Activated T-cell treated with anti-CD3 and anti-CD28 coated beads, Interleukin-2, amount 50 U/mL, for 24 hours (primary cell): ENCODE data around the gene DNAH8.

Experiments used
- DNase-seq: peaks from one replicate; pipeline ENCODE4 v3.0.0-alpha.2; 2020
- H3K27ac Mint-ChIP-seq: 2 replicates; pipeline ENCODE4 v1.8.0; 2020; ENCODE audit warnings: mild to moderate bottlenecking, mixed read lengths
- H3K27me3 Mint-ChIP-seq: 2 replicates; pipeline ENCODE4 v1.8.0; 2020; ENCODE audit warnings: mixed read lengths
- H3K36me3 Mint-ChIP-seq: 2 replicates; pipeline ENCODE4 v1.8.0; 2020; ENCODE audit warnings: low read depth, mixed read lengths
- H3K4me1 Mint-ChIP-seq: 2 replicates; pipeline ENCODE4 v1.8.0; 2020; ENCODE audit warnings: low read depth, mixed read lengths
- H3K4me3 Mint-ChIP-seq: 2 replicates; pipeline ENCODE4 v1.8.0; 2020; ENCODE audit warnings: mild to moderate bottlenecking, moderate library complexity, mixed read lengths
- H3K9me3 Mint-ChIP-seq: 2 replicates; pipeline ENCODE4 v1.8.0; 2020; ENCODE audit warnings: mixed read lengths

Gene DNAH8

GRCh38 chr6:39073471-39074355 is 358.6 kb downstream of the DNAH8 start:
- Mint-ChIP-seq H3K27me3 (no peaks in the 10 kb centered on the region), H3K9me3 (no peaks in the 10 kb centered on the region), H3K4me3 (no peak overlapping the region), H3K27ac (no peak overlapping the region), H3K36me3 (no peaks in the 10 kb centered on the region), H3K4me1 (no peaks in the 10 kb centered on the region)
- DNase-seq = peak; percentile 24

- Mint-ChIP-seq H3K4me1 (no peaks in the 10 kb centered on the region), H3K27ac (no peak overlapping the region), H3K9me3 (no peaks in the 10 kb centered on the region), H3K27me3 (no peaks in the 10 kb centered on the region), H3K36me3 (no peaks in the 10 kb centered on the region), H3K4me3 (no peak overlapping the region)
- DNase-seq = no peak
These were observed 359.4 kb downstream of the DNAH8 start for GRCh38 chr6:39074486-39074885.

- no peak overlapping the region for H3K4me3 Mint-ChIP-seq
- H3K27me3 Mint-ChIP-seq = no peaks in the 10 kb centered on the region
- H3K4me1 Mint-ChIP-seq = no peaks in the 10 kb centered on the region
- DNase-seq = no peak
- no peaks in the 10 kb centered on the region for H3K36me3 Mint-ChIP-seq
- no peaks in the 10 kb centered on the region for H3K9me3 Mint-ChIP-seq
- H3K27ac Mint-ChIP-seq = no peak overlapping the region
These were observed 360.0 kb downstream of the DNAH8 start for GRCh38 chr6:39075010-39075686.

- H3K36me3 Mint-ChIP-seq = no peaks in the 10 kb centered on the region
- no peaks in the 10 kb centered on the region for H3K27me3 Mint-ChIP-seq
- no peak overlapping the region for H3K4me3 Mint-ChIP-seq
- DNase-seq = no peak
- no peak overlapping the region for H3K27ac Mint-ChIP-seq
- H3K4me1 Mint-ChIP-seq = no peaks in the 10 kb centered on the region
- no peaks in the 10 kb centered on the region for H3K9me3 Mint-ChIP-seq
These were observed 360.9 kb downstream of the DNAH8 start for GRCh38 chr6:39075807-39076622.

- Mint-ChIP-seq H3K4me3 (no peak overlapping the region), H3K36me3 (no peaks in the 10 kb centered on the region), H3K27me3 (peaks cover 2% of the 10 kb centered on the region), H3K9me3 (no peaks in the 10 kb centered on the region), H3K27ac (no peak overlapping the region), H3K4me1 (no peaks in the 10 kb centered on the region)
- peak; percentile 21 for DNase-seq
These were observed 361.8 kb downstream of the DNAH8 start for GRCh38 chr6:39076623-39077535.

- no peak overlapping the region for H3K4me3 Mint-ChIP-seq
- no peaks in the 10 kb centered on the region for H3K9me3 Mint-ChIP-seq
- no peaks in the 10 kb centered on the region for H3K36me3 Mint-ChIP-seq
- no peak for DNase-seq
- H3K27ac Mint-ChIP-seq = no peak overlapping the region
- H3K27me3 Mint-ChIP-seq = peaks cover 2% of the 10 kb centered on the region
- no peaks in the 10 kb centered on the region for H3K4me1 Mint-ChIP-seq
These were observed 362.9 kb downstream of the DNAH8 start for GRCh38 chr6:39077882-39078594.

- H3K36me3 Mint-ChIP-seq = no peaks in the 10 kb centered on the region
- H3K27ac Mint-ChIP-seq = no peak overlapping the region
- no peak for DNase-seq
- peaks cover 3% of the 10 kb centered on the region for H3K4me1 Mint-ChIP-seq
- peaks cover 6% of the 10 kb centered on the region for H3K27me3 Mint-ChIP-seq
- no peak overlapping the region for H3K4me3 Mint-ChIP-seq
- H3K9me3 Mint-ChIP-seq = no peaks in the 10 kb centered on the region
These were observed 363.6 kb downstream of the DNAH8 start for GRCh38 chr6:39078695-39079094.

GRCh38 chr6:39079197-39080125 is 364.4 kb downstream of the DNAH8 start:
- Mint-ChIP-seq H3K9me3 (no peaks in the 10 kb centered on the region), H3K4me3 (no peak overlapping the region), H3K36me3 (no peaks in the 10 kb centered on the region), H3K4me1 (peaks cover 5% of the 10 kb centered on the region), H3K27me3 (peaks cover 12% of the 10 kb centered on the region), H3K27ac (no peak overlapping the region)
- no peak for DNase-seq
